Gastrocnemius medialis (tissue), 4 donors: ENCODE data around the gene CYP2E1.

Experiments
- CTCF ChIP-seq, 5 experiments: fragments of 450-650 bp in 3 of 5; fragments of 200-600 bp in 2 of 5; sonication (generic) in 2 of 5; IDR thresholded peaks in 4 of 5; conservative IDR thresholded peaks in 1 of 5; 1 replicate in 4 of 5; 2 replicates in 1 of 5; pipeline ENCODE4 v1.5.1; 2016 to 2019; ENCODE audit warnings: antibody characterized with exemption in 5 of 5, mild to moderate bottlenecking in 3 of 5, moderate library complexity in 3 of 5
- POLR2A ChIP-seq, 2 donors: fragments of 450-650 bp; IDR thresholded peaks; one replicate each; pipeline ENCODE4 v1.6.1; 2017; ENCODE audit warnings: antibody characterized with exemption in 2 of 2, mild to moderate bottlenecking in 2 of 2, moderate library complexity in 2 of 2

GRCh38 chr10:133481657-133482056 is 45.5 kb upstream of the CYP2E1 start:
- no peak for TF ChIP-seq CTCF (IDR thresholded peaks at IDR 0.05 in 4 of 5, conservative IDR thresholded peaks at IDR 0.05 in 1 of 5)
- no peak for TF ChIP-seq POLR2A (IDR thresholded peaks at IDR 0.05)
